GM12878 (cell line): ENCODE measurements around the gene GPBP1L1. TPM values are rescaled to one million over a fixed set of nuclear protein-coding genes. Genes with fewer than 3 reads are reported as not detected.

Experiments used
- BCL11A ChIP-seq: IDR thresholded peaks from 2 replicates; pipeline ENCODE4 v1.6.1; 2011; ENCODE audit warnings: low read depth, low read length
- CUX1 ChIP-seq: IDR thresholded peaks from 2 replicates; pipeline ENCODE4 v1.6.1; 2012; ENCODE audit warnings: improper control_type of control experiment, low read depth, low read length; ENCODE audit not compliant: insufficient replicate concordance
- EED ChIP-seq: sonication (generic); IDR thresholded peaks from 2 replicates; pipeline ENCODE4 v1.6.1; 2016; ENCODE audit warnings: antibody characterized with exemption, low read depth
- ETV6 ChIP-seq, 2 experiments: fragments of 450-650 bp in 1 of 2; IDR thresholded peaks in 1 of 2; conservative IDR thresholded peaks in 1 of 2; 2 replicates each; pipeline ENCODE4 v1.6.1; 2014; ENCODE audit warnings: antibody characterized with exemption in 1 of 2, borderline replicate concordance in 1 of 2, low read depth in 1 of 2, mild to moderate bottlenecking in 1 of 2, moderate library complexity in 1 of 2
- GABPA ChIP-seq: IDR thresholded peaks from 2 replicates; pipeline ENCODE4 v1.6.1; 2014; ENCODE audit warnings: antibody characterized with exemption, low read depth, mild to moderate bottlenecking, inconsistent platforms
- HSF1 ChIP-seq: fragments of 150-350 bp; IDR thresholded peaks from 2 replicates; pipeline ENCODE4 v1.6.1; 2014; ENCODE audit warnings: mild to moderate bottlenecking, low read depth, low read length
- IKZF2 ChIP-seq, 2 experiments: fragments of 450-650 bp; IDR thresholded peaks; 2 replicates each; pipeline ENCODE4 v1.6.1; 2017; ENCODE audit warnings: mild to moderate bottlenecking in 2 of 2, moderate library complexity in 2 of 2
- MAX ChIP-seq: IDR thresholded peaks from 2 replicates; pipeline ENCODE4 v1.6.1; 2012; ENCODE audit warnings: low read depth, low read length, improper control_type of control experiment
- MXI1 ChIP-seq: fragments of 150-350 bp; IDR thresholded peaks from 2 replicates; pipeline ENCODE4 v1.6.1; 2011; ENCODE audit warnings: low read depth, mild to moderate bottlenecking, inconsistent platforms, low read length, improper control_type of control experiment
- NFIC ChIP-seq: IDR thresholded peaks from 2 replicates; pipeline ENCODE4 v1.6.1; 2012; ENCODE audit warnings: low read depth, mild to moderate bottlenecking, inconsistent platforms, low read length, moderate library complexity
- NR2F1 ChIP-seq: fragments of 450-650 bp; conservative IDR thresholded peaks from 2 replicates; pipeline ENCODE4 v1.6.1; 2017; ENCODE audit warnings: mild to moderate bottlenecking
- REST ChIP-seq: IDR thresholded peaks from 2 replicates; pipeline ENCODE4 v1.6.1; 2012; ENCODE audit warnings: mild to moderate bottlenecking, low read depth, low read length
- RFX5 ChIP-seq: IDR thresholded peaks from 2 replicates; pipeline ENCODE4 v1.6.1; 2011; ENCODE audit warnings: low read depth, low read length, improper control_type of control experiment
- SIN3A ChIP-seq: IDR thresholded peaks from 2 replicates; pipeline ENCODE4 v1.6.1; 2012; ENCODE audit warnings: low read depth, low read length, improper control_type of control experiment
- SREBF2 ChIP-seq: IDR thresholded peaks from 2 replicates; pipeline ENCODE4 v1.6.1; 2012; ENCODE audit warnings: mild to moderate bottlenecking, low read length
- USF2 ChIP-seq: IDR thresholded peaks from 2 replicates; pipeline ENCODE4 v1.6.1; 2011; ENCODE audit warnings: low read depth, low read length, improper control_type of control experiment, borderline replicate concordance
- ZSCAN29 ChIP-seq: fragments of 450-650 bp; IDR thresholded peaks from 2 replicates; pipeline ENCODE4 v1.6.1; 2017; ENCODE audit warnings: mild to moderate bottlenecking, moderate library complexity
- polyA plus RNA-seq, 11 experiments: library from polyadenylated mRNA; depleted of rRNA in 4 of 11; unstranded in 6 of 11; stranded (reverse) in 5 of 11; fragments of >200 nt; fragmentation: Nextera tagmentation in 4 of 11; fragmentation: Illumina TruSeq in 1 of 11; extraction: Ambion mirVana in 4 of 11; extraction: Trizol in 1 of 11; gene quantifications; 1 replicate in 1 of 11; 2 replicates in 10 of 11; pipeline versions ENCODE4 v1.2.1 to v1.2.3, GENCODE V29; 2011 to 2016; ENCODE audit warnings: inconsistent platforms in 2 of 11, missing spikeins in 2 of 11, low read depth in 1 of 11
- total RNA-seq, 4 experiments: library from RNA; depleted of rRNA in 3 of 4; stranded (reverse); fragments of >200 nt in 3 of 4; fragmentation: Illumina TruSeq in 1 of 4; extraction: Trizol in 1 of 4; gene quantifications; 2 replicates each; pipeline versions ENCODE4 v1.2.1 to v1.2.3, GENCODE V29; 2013 to 2021

GPBP1L1 gene
- total and polyA plus RNA-seq, 10 of the 15 experiments (the other 5 are each of a cell fraction or from before 2014, with no cell fraction given), result 37.3 to 91.6 (median 81.2) TPM

- TF ChIP-seq ETV6 (conservative IDR thresholded peaks at IDR 0.05 in 1 of 2, IDR thresholded peaks at IDR 0.05 in 1 of 2; ENCODE audit: borderline replicate concordance in 1 of 2, low read depth in 1 of 2), result peak in 1 of 2 experiments; percentile 62; a peak in 2 of 4 replicates
- no peak for TF ChIP-seq RFX5
- TF ChIP-seq NR2F1, result peak; percentile 57
- TF ChIP-seq EED, result peak; percentile 69
- TF ChIP-seq SIN3A, result peak; percentile 88
- 0 out of 2 replicates have a peak, but pooled peaks have one; percentile 66 for TF ChIP-seq ZSCAN29
- TF ChIP-seq SREBF2, result 0 out of 2 replicates have a peak, but pooled peaks have one; percentile 26
- TF ChIP-seq MXI1, result peak; percentile 84
- TF ChIP-seq BCL11A, result no peak
- TF ChIP-seq MAX, result no peak; the same call in none of the 2 replicates
- peak; percentile 79 to 85 for TF ChIP-seq IKZF2 (IDR thresholded peaks at IDR 0.05)
- peak; percentile 99 for TF ChIP-seq GABPA
- TF ChIP-seq HSF1, result no peak
- TF ChIP-seq NFIC, result peak; percentile 65
- 0 out of 2 replicates have a peak, but pooled peaks have one; percentile 30 for TF ChIP-seq REST
- TF ChIP-seq USF2, result no peak
- no peak for TF ChIP-seq CUX1
These were observed 1.7 kb upstream of the GPBP1L1 start, which contains the start of gene TMEM69 (continued) for GRCh38 chr1:45687754-45688740.
